Inferior parietal cortex (tissue), 1 donor: ENCODE data around the gene RNF20.
"Not testable (repeated sequence)": the region's sequence is repeated elsewhere in the genome, so short reads cannot be mapped to it uniquely, and the experiment has no call there.

Experiments
- DNase-seq: peaks from one replicate; pipeline ENCODE4 v3.0.0-alpha.2; 2016; ENCODE audit errors: extremely low spot score

Gene RNF20

GRCh38 chr9:101587332-101588043 is 53.8 kb downstream of the RNF20 start:
- DNase-seq = no peak

- not testable (repeated sequence) for DNase-seq
Observed at GRCh38 chr9:101590074-101590473, 56.4 kb downstream of the RNF20 start.

DNA sequence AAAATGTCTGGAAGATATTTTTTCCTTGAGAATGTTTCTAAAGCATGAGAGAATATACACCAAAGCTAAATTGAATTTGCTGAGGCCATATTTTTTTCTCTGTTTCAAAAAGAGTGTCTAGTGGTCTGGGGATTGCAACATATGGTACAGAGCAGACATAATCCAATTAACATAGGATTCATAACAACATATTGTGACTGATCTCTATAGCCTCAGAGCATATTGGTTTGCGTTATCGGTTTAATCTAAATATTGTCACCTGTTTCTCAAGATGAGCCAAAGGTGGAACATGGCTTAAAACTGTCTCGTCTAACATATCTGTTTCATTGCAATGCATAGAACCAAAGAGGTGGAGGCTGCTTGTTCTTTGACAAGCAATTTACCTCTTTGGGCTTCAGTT is 57.2 kb downstream of the RNF20 start:
- no peak for DNase-seq

GRCh38 chr9:101591787-101592446 is 58.3 kb downstream of the RNF20 start:
- no peak for DNase-seq

GRCh38 chr9:101592788-101593187 is 59.1 kb downstream of the RNF20 start:
- DNase-seq = no peak

- DNase-seq = no peak
Observed at GRCh38 chr9:101593345-101593744, 59.7 kb downstream of the RNF20 start.

- no peak for DNase-seq
Observed at GRCh38 chr9:101594796-101595195, 61.1 kb downstream of the RNF20 start, which contains the start of gene PPP3R2. PPP3R2 (minus strand) TSS chr9:101594969; CDS start chr9:101594921, 48 bp downstream.

- peak; percentile 86 for DNase-seq
Observed at GRCh38 chr9:101601904-101602765, 68.5 kb downstream of the RNF20 start.

- DNase-seq = no peak
Observed at GRCh38 chr9:101604296-101604695, 70.6 kb downstream of the RNF20 start.

DNA sequence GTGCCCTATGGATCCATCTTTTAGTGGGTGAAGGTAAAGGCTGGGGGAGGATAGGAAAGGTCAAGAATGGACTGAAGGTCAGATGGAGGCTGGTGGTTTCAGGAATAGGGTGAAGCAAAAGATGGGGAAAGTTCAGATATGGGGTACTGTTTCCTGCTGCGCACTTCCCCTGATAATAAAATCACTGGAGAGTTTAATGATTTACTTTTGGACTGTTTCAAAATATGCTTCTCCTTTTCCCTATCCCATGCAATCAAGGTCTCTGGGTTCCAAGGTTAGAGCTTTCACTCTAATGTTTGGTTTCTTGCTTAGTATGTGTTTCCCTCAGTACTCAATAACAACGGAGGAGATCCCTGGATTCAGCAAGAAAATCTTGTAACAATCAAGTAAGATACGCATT is 71.9 kb downstream of the RNF20 start:
- no peak for DNase-seq
